GM12875 (cell line): ENCODE data around the gene LUC7L3.
A peak's percentile ranks its signal among the peaks of the same experiment; 100 is the strongest.

Experiments used
- H3K4me3 ChIP-seq: one replicate; pipeline ENCODE4 v1.5.1; 2011; ENCODE audit warnings: low read depth, low read length, control low read depth
- TF ChIP-seq, protein P1 (sequence below): IDR thresholded peaks from 2 replicates; pipeline ENCODE4 v1.5.1; 2011; ENCODE audit warnings: low read depth, mild to moderate bottlenecking, control low read depth, inconsistent platforms, low read length, moderate library complexity, borderline replicate concordance; ENCODE audit not compliant: insufficient read depth

LUC7L3 gene, protein sequence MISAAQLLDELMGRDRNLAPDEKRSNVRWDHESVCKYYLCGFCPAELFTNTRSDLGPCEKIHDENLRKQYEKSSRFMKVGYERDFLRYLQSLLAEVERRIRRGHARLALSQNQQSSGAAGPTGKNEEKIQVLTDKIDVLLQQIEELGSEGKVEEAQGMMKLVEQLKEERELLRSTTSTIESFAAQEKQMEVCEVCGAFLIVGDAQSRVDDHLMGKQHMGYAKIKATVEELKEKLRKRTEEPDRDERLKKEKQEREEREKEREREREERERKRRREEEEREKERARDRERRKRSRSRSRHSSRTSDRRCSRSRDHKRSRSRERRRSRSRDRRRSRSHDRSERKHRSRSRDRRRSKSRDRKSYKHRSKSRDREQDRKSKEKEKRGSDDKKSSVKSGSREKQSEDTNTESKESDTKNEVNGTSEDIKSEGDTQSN

DNA sequence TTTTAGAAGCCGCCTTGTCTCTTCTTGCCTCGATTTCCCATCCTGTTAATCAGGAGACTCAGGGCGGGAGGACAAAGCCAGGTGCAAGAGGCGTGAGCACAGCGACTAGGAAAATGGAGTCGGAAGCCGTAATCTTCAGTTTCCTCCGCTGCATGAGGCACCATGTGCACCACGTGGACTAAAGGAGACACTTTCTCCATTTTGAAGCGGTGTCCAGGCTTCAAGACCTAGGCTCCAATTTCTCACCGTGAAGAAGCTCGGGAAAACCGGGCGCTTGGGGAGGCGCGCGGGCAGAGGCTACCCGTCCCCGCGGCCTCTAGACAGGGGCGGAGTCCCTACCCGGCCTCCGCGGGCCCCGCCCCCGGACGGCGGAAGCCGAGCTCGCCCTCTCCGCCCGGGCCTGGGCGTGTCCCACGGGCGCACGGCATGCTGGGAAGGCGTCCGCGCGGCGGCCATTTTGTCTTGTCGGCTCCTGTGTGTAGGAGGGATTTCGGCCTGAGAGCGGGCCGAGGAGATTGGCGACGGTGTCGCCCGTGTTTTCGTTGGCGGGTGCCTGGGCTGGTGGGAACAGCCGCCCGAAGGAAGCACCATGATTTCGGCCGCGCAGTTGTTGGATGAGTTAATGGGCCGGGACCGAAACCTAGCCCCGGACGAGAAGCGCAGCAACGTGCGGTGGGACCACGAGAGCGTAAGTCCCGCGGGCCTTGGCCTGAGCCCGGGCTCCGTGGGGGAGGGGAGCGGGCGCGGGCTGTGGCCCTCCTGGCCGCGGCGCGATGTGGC, at the start of gene LUC7L3:
TSS of gene LUC7L3 (plus strand) at position 460 of the 780 bp plus-strand sequence. CDS start at position 590, 130 bp downstream.
- TF ChIP-seq, protein P1, sequence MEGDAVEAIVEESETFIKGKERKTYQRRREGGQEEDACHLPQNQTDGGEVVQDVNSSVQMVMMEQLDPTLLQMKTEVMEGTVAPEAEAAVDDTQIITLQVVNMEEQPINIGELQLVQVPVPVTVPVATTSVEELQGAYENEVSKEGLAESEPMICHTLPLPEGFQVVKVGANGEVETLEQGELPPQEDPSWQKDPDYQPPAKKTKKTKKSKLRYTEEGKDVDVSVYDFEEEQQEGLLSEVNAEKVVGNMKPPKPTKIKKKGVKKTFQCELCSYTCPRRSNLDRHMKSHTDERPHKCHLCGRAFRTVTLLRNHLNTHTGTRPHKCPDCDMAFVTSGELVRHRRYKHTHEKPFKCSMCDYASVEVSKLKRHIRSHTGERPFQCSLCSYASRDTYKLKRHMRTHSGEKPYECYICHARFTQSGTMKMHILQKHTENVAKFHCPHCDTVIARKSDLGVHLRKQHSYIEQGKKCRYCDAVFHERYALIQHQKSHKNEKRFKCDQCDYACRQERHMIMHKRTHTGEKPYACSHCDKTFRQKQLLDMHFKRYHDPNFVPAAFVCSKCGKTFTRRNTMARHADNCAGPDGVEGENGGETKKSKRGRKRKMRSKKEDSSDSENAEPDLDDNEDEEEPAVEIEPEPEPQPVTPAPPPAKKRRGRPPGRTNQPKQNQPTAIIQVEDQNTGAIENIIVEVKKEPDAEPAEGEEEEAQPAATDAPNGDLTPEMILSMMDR, result no peak
- peak within 1 kb of the TSS; percentile 78 for H3K4me3 ChIP-seq

DNA sequence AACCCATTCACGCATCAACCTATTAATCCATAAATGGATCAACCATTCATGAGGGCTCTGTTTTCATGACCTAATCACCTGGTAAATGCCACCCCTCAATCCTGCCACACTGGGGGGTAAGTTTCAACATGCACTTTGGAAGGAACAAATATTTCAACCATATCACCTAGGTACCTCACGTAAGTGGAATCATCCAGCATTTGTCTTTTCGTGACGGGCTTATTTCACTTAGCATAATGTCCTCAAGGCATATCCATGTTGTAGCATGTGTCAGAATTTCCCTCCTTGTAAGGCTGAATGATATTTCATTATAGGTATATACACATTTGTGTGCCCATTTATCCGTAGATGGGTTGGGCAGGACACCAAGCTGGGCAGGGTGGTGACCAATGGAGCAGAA, 47.3 kb upstream of the LUC7L3 start:
- TF ChIP-seq, protein P1, result no peak

DNA sequence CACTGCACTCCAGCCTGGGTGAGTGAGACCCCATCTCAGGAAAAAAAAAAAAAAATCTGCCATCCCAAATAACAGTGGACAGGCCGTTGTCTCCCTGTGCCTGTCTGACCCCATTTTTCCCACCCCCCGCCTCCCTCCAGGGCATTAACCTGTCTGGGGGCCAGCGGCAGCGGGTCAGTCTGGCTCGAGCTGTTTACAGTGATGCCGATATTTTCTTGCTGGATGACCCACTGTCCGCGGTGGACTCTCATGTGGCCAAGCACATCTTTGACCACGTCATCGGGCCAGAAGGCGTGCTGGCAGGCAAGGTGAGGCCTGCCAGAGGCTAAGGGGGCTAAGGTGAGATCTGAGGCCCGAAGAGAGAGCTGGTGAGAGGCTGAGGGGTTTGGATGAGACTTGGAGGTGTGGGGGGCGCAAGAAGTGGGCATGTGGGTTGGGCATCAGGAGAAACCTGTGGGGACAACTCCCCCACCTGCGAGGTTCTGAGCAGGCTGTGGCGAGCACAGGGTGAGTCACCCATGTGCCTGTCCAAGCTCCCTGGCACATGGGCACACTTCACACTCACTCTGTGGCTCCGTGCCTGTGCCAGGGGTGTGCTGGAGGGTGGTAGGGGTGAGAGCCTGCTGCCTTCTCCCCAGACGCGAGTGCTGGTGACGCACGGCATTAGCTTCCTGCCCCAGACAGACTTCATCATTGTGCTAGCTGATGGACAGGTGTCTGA, 46.4 kb upstream of the LUC7L3 start:
- H3K4me3 ChIP-seq, result no peak overlapping the region
- TF ChIP-seq, protein P1, result no peak

More for the DNA sequence above, 47.3 kb upstream of the LUC7L3 start:
- no peak overlapping the region for H3K4me3 ChIP-seq

DNA sequence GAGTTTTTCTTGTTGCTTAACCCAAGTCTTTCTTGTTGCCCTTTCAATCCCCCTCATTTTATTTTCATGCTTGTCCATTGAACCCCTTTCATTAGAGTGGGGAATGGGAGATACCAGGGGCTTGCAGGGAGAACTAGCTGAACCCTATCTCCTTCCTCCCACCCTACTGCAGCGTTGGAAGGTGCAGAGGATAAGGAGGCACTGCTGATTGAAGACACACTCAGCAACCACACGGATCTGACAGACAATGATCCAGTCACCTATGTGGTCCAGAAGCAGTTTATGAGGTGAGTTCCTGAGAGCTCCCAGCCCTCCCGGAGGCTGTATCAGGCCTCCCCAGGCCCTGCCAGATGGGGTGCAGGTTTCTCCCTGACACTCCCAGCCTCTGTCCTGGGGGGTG, 44.2 kb upstream of the LUC7L3 start:
- H3K4me3 ChIP-seq, result no peak overlapping the region
- TF ChIP-seq, protein P1, result no peak

DNA sequence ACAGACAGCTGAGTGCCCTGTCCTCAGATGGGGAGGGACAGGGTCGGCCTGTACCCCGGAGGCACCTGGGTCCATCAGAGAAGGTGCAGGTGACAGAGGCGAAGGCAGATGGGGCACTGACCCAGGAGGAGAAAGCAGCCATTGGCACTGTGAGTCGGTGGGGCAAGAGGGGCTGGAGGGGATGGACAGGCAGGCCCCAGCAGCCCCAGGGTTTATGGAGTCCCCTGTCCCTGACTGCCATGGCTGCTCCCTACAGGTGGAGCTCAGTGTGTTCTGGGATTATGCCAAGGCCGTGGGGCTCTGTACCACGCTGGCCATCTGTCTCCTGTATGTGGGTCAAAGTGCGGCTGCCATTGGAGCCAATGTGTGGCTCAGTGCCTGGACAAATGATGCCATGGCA, 43.8 kb upstream of the LUC7L3 start:
- TF ChIP-seq, protein P1, result no peak

DNA sequence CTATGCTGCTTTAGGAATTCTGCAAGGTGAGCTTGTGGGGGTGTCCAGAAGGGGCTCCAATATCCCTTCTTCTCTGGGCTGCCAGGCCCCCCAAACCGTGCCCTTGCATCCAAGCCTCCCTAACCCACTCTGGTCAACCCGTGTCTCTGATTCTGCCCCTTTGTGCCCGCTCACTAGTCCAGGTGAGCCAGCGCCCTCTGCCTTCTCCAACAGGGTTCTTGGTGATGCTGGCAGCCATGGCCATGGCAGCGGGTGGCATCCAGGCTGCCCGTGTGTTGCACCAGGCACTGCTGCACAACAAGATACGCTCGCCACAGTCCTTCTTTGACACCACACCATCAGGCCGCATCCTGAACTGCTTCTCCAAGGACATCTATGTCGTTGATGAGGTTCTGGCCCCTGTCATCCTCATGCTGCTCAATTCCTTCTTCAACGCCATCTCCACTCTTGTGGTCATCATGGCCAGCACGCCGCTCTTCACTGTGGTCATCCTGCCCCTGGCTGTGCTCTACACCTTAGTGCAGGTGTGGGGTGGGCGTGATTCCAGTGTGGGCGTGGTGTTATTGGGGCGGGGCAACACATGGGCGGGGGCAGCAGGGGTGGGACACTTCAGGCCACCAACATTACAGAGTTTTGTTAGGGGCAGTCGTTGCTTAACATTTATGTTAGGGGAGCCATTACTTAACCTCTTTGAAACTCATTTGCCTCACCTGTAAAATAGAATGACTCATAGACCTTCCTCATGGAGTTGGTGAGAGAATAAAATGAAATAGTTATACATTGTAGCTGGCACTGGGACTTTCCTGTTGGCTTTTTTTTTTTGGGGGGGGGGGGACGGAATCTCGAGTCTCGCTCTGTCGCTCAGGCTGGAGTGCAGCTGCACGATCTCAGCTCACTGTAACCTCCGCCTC, 43.1 kb upstream of the LUC7L3 start:
- TF ChIP-seq, protein P1, result no peak
- no peak overlapping the region for H3K4me3 ChIP-seq

More for the DNA sequence above, 43.8 kb upstream of the LUC7L3 start:
- no peak overlapping the region for H3K4me3 ChIP-seq
